Effector memory CD4-positive, alpha-beta T cell (primary cell): ENCODE measurements around the gene TMEFF2.

ENCODE experiments used
- DNase-seq, 3 donors: peaks; one replicate each; pipeline ENCODE4 v3.0.0-alpha.2; 2020
- H3K27ac ChIP-seq: 2 replicates; pipeline ENCODE4 v1.7.0; 2013; ENCODE audit warnings: mild to moderate bottlenecking, low read length, moderate library complexity; ENCODE audit not compliant: insufficient read depth, poor library complexity, severe bottlenecking
- H3K27me3 ChIP-seq: replicated peaks from 2 replicates; pipeline ENCODE4 v1.7.0; 2013; ENCODE audit warnings: mild to moderate bottlenecking, low read length; ENCODE audit not compliant: insufficient read depth, control insufficient read depth, poor library complexity, severe bottlenecking
- H3K36me3 ChIP-seq: 2 replicates; pipeline ENCODE4 v1.7.0; 2013; ENCODE audit warnings: mild to moderate bottlenecking, low read length, moderate library complexity; ENCODE audit not compliant: control insufficient read depth, insufficient read depth
- H3K4me1 ChIP-seq: 2 replicates; pipeline ENCODE4 v1.7.0; 2013; ENCODE audit warnings: low read length, mild to moderate bottlenecking; ENCODE audit not compliant: control insufficient read depth, insufficient read depth, poor library complexity, severe bottlenecking
- H3K4me3 ChIP-seq: 2 replicates; pipeline ENCODE4 v1.7.0; 2013; ENCODE audit warnings: low read length, low read depth, mild to moderate bottlenecking; ENCODE audit not compliant: insufficient read depth, poor library complexity, severe bottlenecking
- H3K9me3 ChIP-seq: 2 replicates; pipeline ENCODE4 v1.7.0; 2013; ENCODE audit warnings: mild to moderate bottlenecking, low read length, moderate library complexity; ENCODE audit not compliant: control insufficient read depth

Gene TMEFF2

GRCh38 chr2:192072778-192073177, 122.0 kb downstream of the TMEFF2 start:
- Histone ChIP-seq H3K4me1 (no peaks in the 10 kb centered on the region), H3K4me3 (no peak overlapping the region), H3K9me3 (no peaks in the 10 kb centered on the region), H3K27ac (no peak overlapping the region), H3K27me3 (no peaks in the 10 kb centered on the region), H3K36me3 (no peaks in the 10 kb centered on the region)
- DNase-seq = no peak

DNA sequence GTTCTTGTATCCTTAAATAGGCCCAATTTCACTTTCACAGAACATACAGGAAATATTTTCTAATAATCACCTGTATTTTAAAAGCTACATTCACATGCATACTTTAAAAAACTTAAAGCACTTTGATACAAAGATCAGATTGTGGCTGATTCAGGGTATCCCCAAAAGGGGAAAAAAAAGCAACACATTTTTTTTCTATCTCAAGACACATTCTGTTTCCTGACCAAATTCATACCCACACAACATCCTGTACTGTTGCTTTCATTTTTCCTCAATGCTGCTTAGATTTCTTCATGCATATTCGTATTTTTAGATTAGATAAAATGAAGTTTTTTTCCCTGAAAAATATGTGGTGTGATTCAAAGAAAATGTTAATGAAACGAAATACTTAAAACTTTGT, 122.5 kb downstream of the TMEFF2 start:
- Histone ChIP-seq H3K4me1 (no peaks in the 10 kb centered on the region), H3K27ac (no peak overlapping the region), H3K36me3 (no peaks in the 10 kb centered on the region), H3K27me3 (no peaks in the 10 kb centered on the region), H3K9me3 (no peaks in the 10 kb centered on the region), H3K4me3 (no peak overlapping the region)
- no peak for DNase-seq

GRCh38 chr2:192070099-192070498, 124.6 kb downstream of the TMEFF2 start:
- Histone ChIP-seq H3K27me3 (no peaks in the 10 kb centered on the region), H3K4me3 (no peak overlapping the region), H3K27ac (no peak overlapping the region), H3K4me1 (no peaks in the 10 kb centered on the region), H3K36me3 (no peaks in the 10 kb centered on the region), H3K9me3 (no peaks in the 10 kb centered on the region)
- no peak for DNase-seq

DNA sequence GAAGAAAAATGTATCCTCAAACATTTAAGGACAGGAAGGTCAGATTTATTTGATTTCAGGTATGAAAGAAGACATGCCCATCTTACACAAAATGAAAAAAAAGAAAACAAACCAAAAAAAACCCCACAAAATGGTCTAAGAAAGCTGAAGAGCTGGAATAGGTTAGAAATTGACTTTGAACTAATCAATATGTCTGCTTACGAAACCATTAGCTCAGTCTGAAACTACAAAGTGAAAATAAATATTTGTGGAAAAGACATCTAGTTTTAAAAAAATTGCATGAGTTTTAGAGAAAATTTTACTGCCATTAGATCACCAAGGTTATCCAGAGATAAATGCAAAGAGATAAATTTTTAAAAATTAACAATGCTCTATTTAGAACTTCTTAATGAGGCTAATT, 125.3 kb downstream of the TMEFF2 start:
- Histone ChIP-seq H3K27ac (no peak overlapping the region), H3K4me1 (no peaks in the 10 kb centered on the region), H3K36me3 (no peaks in the 10 kb centered on the region), H3K4me3 (no peak overlapping the region), H3K9me3 (no peaks in the 10 kb centered on the region), H3K27me3 (no peaks in the 10 kb centered on the region)
- no peak for DNase-seq

DNA sequence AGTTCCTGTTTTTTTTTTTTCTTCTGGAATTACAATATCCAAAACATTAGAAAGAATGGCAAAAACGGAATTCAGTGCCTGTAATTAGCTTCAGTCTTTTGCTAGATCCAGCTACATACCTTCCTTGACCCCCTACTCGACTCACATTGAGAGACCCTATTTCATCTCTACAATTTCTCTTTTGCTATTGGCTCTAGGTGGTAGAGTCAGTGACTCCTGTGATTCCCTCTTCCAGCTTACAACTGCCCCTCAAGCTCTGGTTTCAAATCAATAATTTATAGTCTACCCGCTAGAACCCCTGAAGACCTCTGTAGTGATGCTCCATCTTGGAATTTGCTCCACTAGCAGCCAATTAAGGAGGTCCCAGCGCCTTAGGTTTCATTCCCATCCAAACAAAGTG, 125.8 kb downstream of the TMEFF2 start:
- no peaks in the 10 kb centered on the region for H3K27me3 ChIP-seq
- no peak overlapping the region for H3K27ac ChIP-seq
- H3K4me1 ChIP-seq = no peaks in the 10 kb centered on the region
- H3K4me3 ChIP-seq = no peak overlapping the region
- no peaks in the 10 kb centered on the region for H3K36me3 ChIP-seq
- DNase-seq = no peak
- H3K9me3 ChIP-seq = no peaks in the 10 kb centered on the region

DNA sequence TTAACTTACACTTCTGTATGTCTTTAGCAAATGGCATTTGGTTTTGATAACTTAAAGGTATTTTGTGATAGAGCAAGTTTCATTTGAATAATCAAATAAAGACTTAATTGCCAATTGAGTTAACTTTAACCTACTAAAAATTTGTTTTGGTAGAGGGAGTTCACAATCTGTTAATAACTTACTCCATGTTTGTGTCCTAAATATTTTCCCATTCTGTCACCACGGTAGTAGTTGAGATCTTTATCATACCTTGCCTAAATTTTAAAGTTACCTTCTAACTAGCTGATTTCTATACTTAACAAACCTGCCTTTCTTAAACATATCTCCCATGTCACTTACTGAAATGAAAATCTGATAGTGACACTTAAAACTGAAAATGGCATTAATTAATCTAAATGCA, 127.1 kb downstream of the TMEFF2 start:
- H3K9me3 ChIP-seq = no peaks in the 10 kb centered on the region
- H3K4me1 ChIP-seq = no peaks in the 10 kb centered on the region
- no peaks in the 10 kb centered on the region for H3K36me3 ChIP-seq
- no peak overlapping the region for H3K27ac ChIP-seq
- H3K27me3 ChIP-seq = no peaks in the 10 kb centered on the region
- no peak for DNase-seq
- no peak overlapping the region for H3K4me3 ChIP-seq

DNA sequence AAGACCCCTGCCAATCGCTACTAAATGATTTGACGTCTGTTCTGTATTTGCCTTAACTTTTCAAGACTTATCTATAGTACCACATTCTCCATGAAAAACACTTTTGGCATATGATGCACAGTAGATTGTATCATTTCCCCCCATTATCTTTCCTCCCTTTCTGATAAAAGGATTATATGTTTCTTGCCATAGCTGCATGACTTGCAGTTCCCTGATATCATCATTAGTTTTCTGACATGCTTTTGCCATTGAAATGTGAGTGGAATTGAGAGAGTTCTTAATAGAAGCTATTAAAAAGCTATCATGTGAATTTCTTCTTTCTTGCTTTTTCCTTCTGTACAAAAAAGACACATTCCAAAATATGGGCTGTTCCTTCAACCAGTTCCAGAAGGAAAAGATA, 130.3 kb downstream of the TMEFF2 start:
- DNase-seq = no peak
- H3K36me3 ChIP-seq = no peaks in the 10 kb centered on the region

DNA sequence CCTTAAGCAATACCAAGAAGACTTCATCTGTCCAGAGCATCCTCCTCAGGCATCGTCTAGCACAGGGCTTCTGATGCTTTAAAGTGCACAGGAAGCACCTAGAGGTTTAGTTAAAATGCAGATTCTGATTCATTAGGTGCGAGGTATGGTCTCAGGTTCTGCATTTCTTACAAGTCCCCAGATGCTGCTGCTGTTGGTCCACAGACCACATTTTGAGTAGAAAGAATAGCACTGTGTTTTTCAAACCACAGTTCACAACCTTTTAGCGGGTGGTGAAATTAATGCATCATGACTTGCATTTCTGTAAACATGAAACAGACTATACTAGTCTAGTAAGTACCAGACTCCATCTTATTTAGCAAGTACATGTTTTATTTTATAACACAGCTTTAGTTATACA, 134.6 kb downstream of the TMEFF2 start:
- H3K4me1 ChIP-seq = no peaks in the 10 kb centered on the region
- no peak for DNase-seq
- H3K36me3 ChIP-seq = no peaks in the 10 kb centered on the region

More for the DNA sequence above, 130.3 kb downstream of the TMEFF2 start:
- Histone ChIP-seq H3K27me3 (no peaks in the 10 kb centered on the region), H3K4me1 (no peaks in the 10 kb centered on the region), H3K27ac (no peak overlapping the region), H3K4me3 (no peak overlapping the region), H3K9me3 (no peaks in the 10 kb centered on the region)

DNA sequence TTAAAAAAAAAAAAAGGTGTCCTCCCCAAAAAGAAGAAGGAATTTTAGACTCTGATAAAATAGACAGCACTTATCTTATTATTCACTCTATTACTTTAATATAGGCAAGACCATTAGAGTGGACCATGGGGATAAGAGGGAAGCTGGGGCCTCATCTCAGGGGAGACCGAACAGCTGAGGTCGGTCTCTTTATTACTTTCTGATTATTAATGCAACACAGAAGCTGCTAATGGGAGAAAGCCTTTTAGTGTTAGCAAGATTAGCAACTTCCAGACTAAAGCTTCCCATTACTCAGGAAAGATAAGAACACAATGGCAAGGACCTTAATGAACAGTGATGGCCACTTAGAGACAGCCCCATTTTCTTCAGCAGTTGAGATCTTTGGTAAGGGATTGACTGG, 135.5 kb downstream of the TMEFF2 start:
- no peaks in the 10 kb centered on the region for H3K36me3 ChIP-seq
- no peak overlapping the region for H3K27ac ChIP-seq
- no peak for DNase-seq

More for the DNA sequence above, 134.6 kb downstream of the TMEFF2 start:
- no peaks in the 10 kb centered on the region for H3K27me3 ChIP-seq
- H3K9me3 ChIP-seq = no peaks in the 10 kb centered on the region
- no peak overlapping the region for H3K27ac ChIP-seq
- H3K4me3 ChIP-seq = no peak overlapping the region

DNA sequence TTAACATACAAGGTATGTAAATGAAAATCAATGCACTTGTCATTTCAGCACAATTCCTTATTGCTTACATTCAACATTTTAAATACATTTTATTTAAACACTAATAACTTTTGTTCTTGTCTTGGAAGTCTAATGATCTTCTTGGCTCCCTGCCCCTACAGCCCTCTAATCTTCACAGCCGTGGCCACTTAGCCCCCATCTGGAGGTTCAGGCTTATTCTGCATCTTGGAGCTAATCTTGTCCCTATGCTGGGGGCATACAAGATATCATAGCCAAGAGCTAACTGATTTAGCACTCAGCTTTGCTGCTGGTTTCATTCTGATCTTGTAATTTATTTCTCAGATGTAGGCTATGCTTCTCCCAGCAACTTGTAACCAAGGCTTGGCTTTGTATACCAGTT, 140.8 kb downstream of the TMEFF2 start:
- Histone ChIP-seq H3K27ac (no peak overlapping the region), H3K4me3 (no peak overlapping the region), H3K27me3 (no peaks in the 10 kb centered on the region), H3K9me3 (no peaks in the 10 kb centered on the region), H3K4me1 (no peaks in the 10 kb centered on the region), H3K36me3 (no peaks in the 10 kb centered on the region)
- DNase-seq = no peak

More for the DNA sequence above, 135.5 kb downstream of the TMEFF2 start:
- Histone ChIP-seq H3K4me3 (no peak overlapping the region), H3K27me3 (no peaks in the 10 kb centered on the region), H3K4me1 (no peaks in the 10 kb centered on the region), H3K9me3 (no peaks in the 10 kb centered on the region)

DNA sequence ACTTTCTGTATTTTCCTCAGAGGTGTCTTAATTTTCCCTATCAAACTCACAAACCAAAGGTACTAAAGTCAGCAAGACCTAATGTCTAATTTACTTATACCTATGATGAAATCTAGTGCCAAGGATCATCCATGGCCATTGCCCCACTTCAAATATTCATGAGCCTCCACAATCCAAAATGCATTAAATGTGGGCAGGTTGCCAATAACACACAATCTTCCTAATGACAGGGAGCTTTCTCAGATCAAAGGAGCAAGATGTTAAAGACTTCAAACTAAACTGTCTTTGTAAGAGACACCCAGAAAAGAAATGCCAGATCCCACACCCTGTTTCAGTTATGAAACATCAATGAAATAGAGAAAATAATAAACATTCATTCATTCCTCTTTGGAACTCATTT, 143.2 kb downstream of the TMEFF2 start:
- Histone ChIP-seq H3K36me3 (no peaks in the 10 kb centered on the region), H3K9me3 (no peaks in the 10 kb centered on the region), H3K4me3 (no peak overlapping the region), H3K4me1 (no peaks in the 10 kb centered on the region), H3K27ac (no peak overlapping the region), H3K27me3 (no peaks in the 10 kb centered on the region)
- DNase-seq = no peak
